Mesenchymal stem cell (in vitro differentiated cells and primary cell): ENCODE measurements around the gene FOXJ1.

Source experiments
- DNase-seq: peaks from one replicate; pipeline ENCODE4 v3.0.0-alpha.2; 2013
- H2AFZ ChIP-seq: one replicate; pipeline ENCODE4 v1.6.1; 2013; ENCODE audit warnings: low read depth, mild to moderate bottlenecking, control low read depth, inconsistent platforms, low read length, moderate library complexity
- H2AK5ac ChIP-seq: 2 replicates; pipeline ENCODE4 v1.6.1; 2013; ENCODE audit warnings: low read length, moderate library complexity, mild to moderate bottlenecking, inconsistent platforms; ENCODE audit not compliant: severe bottlenecking
- H2BK120ac ChIP-seq: one replicate; pipeline ENCODE4 v1.6.1; 2013; ENCODE audit warnings: low read depth, mild to moderate bottlenecking, inconsistent platforms, low read length, moderate library complexity
- H2BK12ac ChIP-seq, 2 experiments: one replicate each; pipeline ENCODE4 v1.6.1; 2013; ENCODE audit warnings: inconsistent platforms in 2 of 2, low read length in 2 of 2, mild to moderate bottlenecking in 2 of 2, moderate library complexity in 2 of 2, control low read depth in 1 of 2
- H2BK15ac ChIP-seq: one replicate; pipeline ENCODE4 v1.6.1; 2013; ENCODE audit warnings: mild to moderate bottlenecking, low read depth, inconsistent platforms; ENCODE audit not compliant: poor library complexity, severe bottlenecking
- H2BK5ac ChIP-seq: 2 replicates; pipeline ENCODE4 v1.6.1; 2013; ENCODE audit warnings: low read depth, mild to moderate bottlenecking, low read length, control low read depth, inconsistent platforms; ENCODE audit not compliant: poor library complexity, severe bottlenecking
- H3K14ac ChIP-seq, 2 experiments: one replicate each; pipeline ENCODE4 v1.6.1; 2013; ENCODE audit warnings: inconsistent platforms in 2 of 2, low read length in 2 of 2, control low read depth in 1 of 2, mild to moderate bottlenecking in 1 of 2, moderate library complexity in 1 of 2
- H3K18ac ChIP-seq, 2 experiments: one replicate each; pipeline ENCODE4 v1.6.1; 2013; ENCODE audit warnings: inconsistent platforms in 2 of 2, low read length in 2 of 2, control low read depth in 1 of 2, low read depth in 1 of 2, mild to moderate bottlenecking in 1 of 2
- H3K23ac ChIP-seq, 2 experiments: one replicate each; pipeline ENCODE4 v1.6.1; 2013; ENCODE audit warnings: inconsistent platforms in 2 of 2, low read length in 2 of 2, mild to moderate bottlenecking in 2 of 2, moderate library complexity in 2 of 2, control low read depth in 1 of 2
- H3K27ac ChIP-seq: 2 replicates; pipeline ENCODE4 v1.5.1; 2013; ENCODE audit warnings: mild to moderate bottlenecking, moderate library complexity, low read length, control low read depth, inconsistent platforms; ENCODE audit not compliant: poor library complexity, severe bottlenecking
- H3K27me3 ChIP-seq, 2 experiments: 2 replicates each; pipeline versions ENCODE4 v1.6.1 to v1.7.0; 2013; ENCODE audit warnings: low read length in 2 of 2, mild to moderate bottlenecking in 2 of 2, moderate library complexity in 2 of 2, control low read depth in 1 of 2, inconsistent platforms in 1 of 2; ENCODE audit not compliant: control insufficient read depth in 1 of 2, insufficient read depth in 1 of 2
- H3K36me3 ChIP-seq, 2 experiments: 2 replicates each; pipeline versions ENCODE4 v1.6.1 to v1.7.0; 2013; ENCODE audit warnings: low read length in 2 of 2, control low read depth in 1 of 2, inconsistent platforms in 1 of 2, low read depth in 1 of 2, mild to moderate bottlenecking in 1 of 2; ENCODE audit not compliant: insufficient read depth in 2 of 2, control insufficient read depth in 1 of 2
- H3K4ac ChIP-seq, 2 experiments: one replicate each; pipeline ENCODE4 v1.6.1; 2013; ENCODE audit warnings: inconsistent platforms in 2 of 2, low read length in 2 of 2, mild to moderate bottlenecking in 2 of 2, moderate library complexity in 2 of 2, control low read depth in 1 of 2, low read depth in 1 of 2
- H3K4me1 ChIP-seq: 2 replicates; pipeline ENCODE4 v1.6.1; 2013; ENCODE audit warnings: low read depth, low read length, control low read depth; ENCODE audit not compliant: control insufficient read depth, insufficient read depth
- H3K4me2 ChIP-seq: 2 replicates; pipeline ENCODE4 v1.6.1; 2013; ENCODE audit warnings: low read length, mild to moderate bottlenecking, inconsistent platforms; ENCODE audit not compliant: poor library complexity, severe bottlenecking
- H3K4me3 ChIP-seq, 2 experiments: 2 replicates each; pipeline versions ENCODE4 v1.5.1 to v1.7.0; 2013; ENCODE audit warnings: low read length in 2 of 2, mild to moderate bottlenecking in 2 of 2, control low read depth in 1 of 2, low read depth in 1 of 2; ENCODE audit not compliant: insufficient read depth in 1 of 2
- H3K79me1 ChIP-seq: replicated peaks from 2 replicates; pipeline ENCODE4 v1.6.1; 2013; ENCODE audit warnings: mild to moderate bottlenecking, control low read depth, low read length, inconsistent platforms; ENCODE audit not compliant: poor library complexity, severe bottlenecking
- H3K9ac ChIP-seq: 2 replicates; pipeline ENCODE4 v1.7.0; 2013; ENCODE audit warnings: mild to moderate bottlenecking, low read length, moderate library complexity
- H3K9me3 ChIP-seq: 2 replicates; pipeline ENCODE4 v1.7.0; 2013; ENCODE audit warnings: mild to moderate bottlenecking, low read length; ENCODE audit not compliant: control insufficient read depth
- H4K8ac ChIP-seq: one replicate; pipeline ENCODE4 v1.6.1; 2013; ENCODE audit warnings: inconsistent platforms, mild to moderate bottlenecking, low read length, moderate library complexity
- H4K91ac ChIP-seq: one replicate; pipeline ENCODE4 v1.6.1; 2013; ENCODE audit warnings: mild to moderate bottlenecking, low read length, inconsistent platforms
- WGBS: methylation state at CpG from one replicate; pipeline ENCODE4 v1.1.7; 2013; ENCODE audit warnings: mixed read lengths; 5-methylcytosine and 5-hydroxymethylcytosine counted together

FOXJ1 gene

DNA sequence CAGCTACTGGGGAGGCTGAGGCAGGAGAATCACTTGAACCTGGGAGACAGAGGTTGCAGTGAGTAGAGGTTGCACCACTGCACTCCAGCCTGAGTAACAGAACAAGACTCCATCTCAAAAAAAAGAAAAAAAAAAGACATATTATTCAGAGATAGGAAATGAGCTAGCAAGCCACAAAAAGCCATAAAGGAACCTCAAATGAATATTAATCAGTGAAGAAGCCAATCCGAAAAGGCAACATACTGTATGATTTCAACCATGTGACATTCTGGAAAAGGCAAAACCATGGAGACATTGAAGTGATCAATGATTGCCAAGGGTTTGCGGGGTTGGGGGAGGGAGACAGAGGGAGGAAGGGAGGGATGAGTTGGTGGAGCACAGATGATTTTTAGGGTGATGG is 29.1 kb downstream of the FOXJ1 start:
- H4K91ac ChIP-seq: no peak overlapping the region
- H3K27me3 ChIP-seq: no peaks in the 10 kb centered on the region
- H3K18ac ChIP-seq: no peak overlapping the region
- H3K9ac ChIP-seq: no peak overlapping the region
- DNase-seq: no peak
- H3K36me3 ChIP-seq: no peaks in the 10 kb centered on the region
- H3K27ac ChIP-seq: no peak overlapping the region
- H4K8ac ChIP-seq: no peak overlapping the region
- no peaks in the 10 kb centered on the region for H3K9me3 ChIP-seq
- no peaks in the 10 kb centered on the region for H3K4me1 ChIP-seq
- no peak overlapping the region for H3K14ac ChIP-seq
- H3K23ac ChIP-seq: no peak overlapping the region
- no peak overlapping the region for H2AFZ ChIP-seq
- H3K4me3 ChIP-seq: no peak overlapping the region
- H2AK5ac ChIP-seq: no peak overlapping the region
- no peak overlapping the region for H2BK120ac ChIP-seq
- 90% methylated on average over 2 of the region's 2 CpGs for WGBS
- H2BK12ac ChIP-seq: no peak overlapping the region
- H3K4ac ChIP-seq: no peak overlapping the region
- H3K4me2 ChIP-seq: no peak overlapping the region
- H2BK5ac ChIP-seq: no peak overlapping the region
- no peaks in the 10 kb centered on the region for H3K79me1 ChIP-seq
- no peak overlapping the region for H2BK15ac ChIP-seq

DNA sequence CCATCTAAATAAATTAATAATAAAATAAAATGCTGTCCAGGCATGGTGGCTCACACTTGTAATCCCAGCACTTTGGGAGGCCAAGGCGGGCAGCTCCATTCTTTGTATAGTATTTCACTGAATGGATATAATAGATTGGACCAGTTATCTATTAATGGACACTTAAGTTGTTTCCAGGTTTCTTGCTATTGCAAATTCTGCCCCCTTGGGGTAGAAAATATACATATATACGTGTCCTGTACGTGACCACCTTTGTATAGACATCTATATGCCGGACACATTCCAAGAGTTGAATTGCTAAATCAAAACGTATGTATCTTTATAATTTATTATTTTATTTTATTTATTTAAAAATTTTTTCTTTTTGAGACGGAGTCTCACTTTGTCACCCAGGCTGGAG is 33.5 kb downstream of the FOXJ1 start:
- H2AK5ac ChIP-seq: no peak overlapping the region
- no peak overlapping the region for H2BK15ac ChIP-seq
- peaks cover 4% of the 10 kb centered on the region for H3K79me1 ChIP-seq
- H4K8ac ChIP-seq: no peak overlapping the region
- H3K36me3 ChIP-seq: no peaks in the 10 kb centered on the region
- no peak overlapping the region for H2BK120ac ChIP-seq
- no peak overlapping the region for H3K23ac ChIP-seq
- no peak overlapping the region for H2BK12ac ChIP-seq
- no peak overlapping the region for H3K4me2 ChIP-seq
- H2AFZ ChIP-seq: no peak overlapping the region
- 100% methylated on average over 4 of the region's 6 CpGs for WGBS
- H3K4ac ChIP-seq: no peak overlapping the region
- H4K91ac ChIP-seq: no peak overlapping the region
- no peak overlapping the region for H3K4me3 ChIP-seq
- H3K27ac ChIP-seq: no peak overlapping the region
- H3K14ac ChIP-seq: no peak overlapping the region
- no peaks in the 10 kb centered on the region for H3K9me3 ChIP-seq
- no peaks in the 10 kb centered on the region for H3K27me3 ChIP-seq
- DNase-seq: no peak
- peaks cover 8% of the 10 kb centered on the region for H3K4me1 ChIP-seq
- H3K9ac ChIP-seq: no peak overlapping the region
- H3K18ac ChIP-seq: no peak overlapping the region
- H2BK5ac ChIP-seq: no peak overlapping the region

DNA sequence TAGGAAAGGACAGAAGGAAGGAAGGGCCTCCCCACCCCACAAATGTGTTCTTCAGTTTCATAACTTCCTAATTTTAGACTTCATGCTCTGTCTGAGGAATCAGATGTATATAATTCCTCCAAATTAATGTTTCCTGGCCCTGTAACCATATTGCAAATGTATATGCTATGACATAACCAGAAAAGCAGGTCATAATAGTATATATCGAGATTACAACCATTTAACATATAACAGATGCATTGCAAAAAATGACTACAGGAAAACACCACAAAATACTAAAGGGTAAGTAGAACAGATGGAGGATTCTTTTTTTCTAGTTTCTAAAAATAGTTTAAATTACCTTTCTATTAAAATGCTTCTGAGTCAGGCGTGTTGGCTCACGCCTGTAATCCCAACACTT is 34.3 kb downstream of the FOXJ1 start:
- H3K27ac ChIP-seq: no peak overlapping the region
- H3K79me1 ChIP-seq: peaks cover 5% of the 10 kb centered on the region
- no peak overlapping the region for H2BK120ac ChIP-seq
- WGBS: 96% methylated on average over 2 of the region's 3 CpGs
- H3K4ac ChIP-seq: no peak overlapping the region
- no peak overlapping the region for H2BK12ac ChIP-seq
- H3K27me3 ChIP-seq: no peaks in the 10 kb centered on the region
- no peak overlapping the region for H2BK15ac ChIP-seq
- H3K9ac ChIP-seq: no peak overlapping the region
- H3K36me3 ChIP-seq: peaks cover 3% of the 10 kb centered on the region in 2 experiments
- no peak overlapping the region for H4K8ac ChIP-seq
- H2AFZ ChIP-seq: no peak overlapping the region
- H2AK5ac ChIP-seq: no peak overlapping the region
- no peak overlapping the region for H3K23ac ChIP-seq
- no peaks in the 10 kb centered on the region for H3K9me3 ChIP-seq
- peak overlapping the region; percentile 66 for H4K91ac ChIP-seq
- no peak overlapping the region for H3K4me3 ChIP-seq
- H3K14ac ChIP-seq: no peak overlapping the region
- H2BK5ac ChIP-seq: no peak overlapping the region
- no peak overlapping the region for H3K4me2 ChIP-seq
- H3K4me1 ChIP-seq: peaks cover 12% of the 10 kb centered on the region
- H3K18ac ChIP-seq: no peak overlapping the region
- no peak for DNase-seq

DNA sequence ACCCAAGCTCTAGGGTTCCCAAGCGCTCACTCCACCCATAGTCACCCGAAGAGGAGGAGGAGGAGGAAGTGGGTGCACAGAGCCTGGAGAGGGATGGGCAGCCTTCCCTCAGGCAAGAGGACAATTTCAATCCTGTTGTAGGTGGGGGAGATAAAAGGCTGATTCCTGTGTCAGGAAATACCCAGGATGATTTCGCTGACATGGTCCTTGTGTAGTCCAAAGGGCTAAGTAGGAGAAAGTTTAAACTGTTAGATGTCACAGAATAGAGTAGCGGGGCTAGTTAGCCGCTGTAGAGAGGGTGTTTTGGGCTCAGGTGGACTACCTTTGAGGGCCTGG is 36.2 kb downstream of the FOXJ1 start:
- H3K4me1 ChIP-seq: peaks cover 15% of the 10 kb centered on the region
- no peak overlapping the region for H2BK120ac ChIP-seq
- no peak overlapping the region for H3K4me2 ChIP-seq
- no peak overlapping the region for H2BK15ac ChIP-seq
- no peak overlapping the region for H3K4me3 ChIP-seq
- H2AFZ ChIP-seq: no peak overlapping the region
- no peaks in the 10 kb centered on the region for H3K9me3 ChIP-seq
- WGBS: 100% methylated on average over 4 of the region's 5 CpGs
- H2BK12ac ChIP-seq: peak overlapping the region in 1 of 2 experiments; percentile 58
- no peak overlapping the region for H3K14ac ChIP-seq
- H3K18ac ChIP-seq: no peak overlapping the region
- no peak overlapping the region for H3K9ac ChIP-seq
- peak overlapping the region; percentile 85 for H4K8ac ChIP-seq
- no peak overlapping the region for H3K27ac ChIP-seq
- peaks cover 17 to 20% of the 10 kb centered on the region in 2 experiments for H3K36me3 ChIP-seq
- H3K79me1 ChIP-seq: peaks cover 15% of the 10 kb centered on the region
- H3K27me3 ChIP-seq: no peaks in the 10 kb centered on the region
- DNase-seq: no peak
- no peak overlapping the region for H4K91ac ChIP-seq
- peak overlapping the region in 1 of 2 experiments; percentile 24 for H3K4ac ChIP-seq
- no peak overlapping the region for H3K23ac ChIP-seq
- H2BK5ac ChIP-seq: no peak overlapping the region
- peak overlapping the region; percentile 77 for H2AK5ac ChIP-seq
